HFF-Myc (cell line): ENCODE results near the gene FIGN.

Source experiments
- DNase-seq: peaks from one replicate; pipeline ENCODE4 v3.0.0-alpha.2; 2011; ENCODE audit warnings: low read depth; ENCODE audit errors: extremely low read depth
- H3K4me3 ChIP-seq: replicated peaks from 2 replicates; pipeline ENCODE4 v1.5.1; 2011; ENCODE audit warnings: low read depth, mild to moderate bottlenecking, control low read depth, low read length
- CTCF ChIP-seq: IDR thresholded peaks from 2 replicates; pipeline ENCODE4 v1.5.1; 2012; ENCODE audit warnings: mild to moderate bottlenecking, low read depth, low read length, control low read depth; ENCODE audit errors: missing control alignments

The FIGN gene

GRCh38 chr2:163735685-163736432, at the start of gene FIGN:
TSS of gene FIGN (minus strand) at chr2:163736008. CDS start at chr2:163734927, 1,081 bp downstream.
- DNase-seq: peak; percentile 66
- H3K4me3 ChIP-seq: peak within 1 kb of the TSS; percentile 64
- TF ChIP-seq CTCF: no peak

- no peak for DNase-seq
- no peak overlapping the region for H3K4me3 ChIP-seq
- TF ChIP-seq CTCF: no peak
These were observed 49.4 kb upstream of the FIGN start for GRCh38 chr2:163785162-163785561.

GRCh38 chr2:163779970-163780597, 44.3 kb upstream of the FIGN start:
- no peak overlapping the region for H3K4me3 ChIP-seq
- no peak for DNase-seq
- no peak for TF ChIP-seq CTCF

- TF ChIP-seq CTCF: no peak
- peak; percentile 17 for DNase-seq
- H3K4me3 ChIP-seq: no peak overlapping the region
These were observed 42.4 kb upstream of the FIGN start for GRCh38 chr2:163778045-163778781.

- TF ChIP-seq CTCF: no peak
- DNase-seq: no peak
These were observed 39.5 kb upstream of the FIGN start for GRCh38 chr2:163775304-163775703.

GRCh38 chr2:163774862-163775261, 39.1 kb upstream of the FIGN start:
- TF ChIP-seq CTCF: no peak
- no peak overlapping the region for H3K4me3 ChIP-seq
- peak; percentile 4 for DNase-seq

More at GRCh38 chr2:163775304-163775703, 39.5 kb upstream of the FIGN start:
- no peak overlapping the region for H3K4me3 ChIP-seq
